GM10266 (cell line): ENCODE data around the gene STXBP1.

ENCODE experiments used
- DNase-seq: peaks from one replicate; pipeline ENCODE4 v3.0.0; 2012; ENCODE audit errors: extremely low spot score
- TF ChIP-seq, protein P1 (sequence below): IDR thresholded peaks from 2 replicates; pipeline ENCODE4 v1.5.1; 2012; ENCODE audit warnings: mild to moderate bottlenecking, low read depth; ENCODE audit not compliant: control insufficient read depth, insufficient read depth; ENCODE audit errors: missing control alignments

The STXBP1 gene

DNA sequence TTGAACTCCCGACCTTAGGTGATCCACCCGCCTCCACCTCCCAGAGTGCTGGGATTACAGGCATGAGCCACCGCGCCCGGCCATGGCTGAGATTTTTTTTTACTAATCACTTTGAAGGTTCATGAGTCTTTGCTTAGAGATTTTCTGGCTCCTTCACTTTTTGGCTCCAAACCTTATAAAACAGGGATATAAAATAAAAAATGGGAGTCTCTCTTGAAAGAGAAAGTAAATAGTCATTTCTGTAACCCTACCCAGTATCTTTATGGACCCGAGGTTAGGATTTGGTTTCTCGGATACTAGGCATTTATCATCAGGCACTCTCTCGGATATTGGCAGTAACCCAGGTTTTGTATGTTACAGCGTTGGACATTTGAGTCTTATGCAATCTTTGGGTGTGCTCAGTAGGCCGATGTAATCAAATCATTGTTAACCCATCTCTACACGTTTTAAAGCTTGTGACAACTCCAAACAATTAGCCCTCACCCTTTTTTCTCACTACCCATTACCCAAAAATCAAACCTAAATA is 25.3 kb downstream of the STXBP1 start:
- TF ChIP-seq, protein P1, sequence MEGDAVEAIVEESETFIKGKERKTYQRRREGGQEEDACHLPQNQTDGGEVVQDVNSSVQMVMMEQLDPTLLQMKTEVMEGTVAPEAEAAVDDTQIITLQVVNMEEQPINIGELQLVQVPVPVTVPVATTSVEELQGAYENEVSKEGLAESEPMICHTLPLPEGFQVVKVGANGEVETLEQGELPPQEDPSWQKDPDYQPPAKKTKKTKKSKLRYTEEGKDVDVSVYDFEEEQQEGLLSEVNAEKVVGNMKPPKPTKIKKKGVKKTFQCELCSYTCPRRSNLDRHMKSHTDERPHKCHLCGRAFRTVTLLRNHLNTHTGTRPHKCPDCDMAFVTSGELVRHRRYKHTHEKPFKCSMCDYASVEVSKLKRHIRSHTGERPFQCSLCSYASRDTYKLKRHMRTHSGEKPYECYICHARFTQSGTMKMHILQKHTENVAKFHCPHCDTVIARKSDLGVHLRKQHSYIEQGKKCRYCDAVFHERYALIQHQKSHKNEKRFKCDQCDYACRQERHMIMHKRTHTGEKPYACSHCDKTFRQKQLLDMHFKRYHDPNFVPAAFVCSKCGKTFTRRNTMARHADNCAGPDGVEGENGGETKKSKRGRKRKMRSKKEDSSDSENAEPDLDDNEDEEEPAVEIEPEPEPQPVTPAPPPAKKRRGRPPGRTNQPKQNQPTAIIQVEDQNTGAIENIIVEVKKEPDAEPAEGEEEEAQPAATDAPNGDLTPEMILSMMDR = no peak
- no peak for DNase-seq

DNA sequence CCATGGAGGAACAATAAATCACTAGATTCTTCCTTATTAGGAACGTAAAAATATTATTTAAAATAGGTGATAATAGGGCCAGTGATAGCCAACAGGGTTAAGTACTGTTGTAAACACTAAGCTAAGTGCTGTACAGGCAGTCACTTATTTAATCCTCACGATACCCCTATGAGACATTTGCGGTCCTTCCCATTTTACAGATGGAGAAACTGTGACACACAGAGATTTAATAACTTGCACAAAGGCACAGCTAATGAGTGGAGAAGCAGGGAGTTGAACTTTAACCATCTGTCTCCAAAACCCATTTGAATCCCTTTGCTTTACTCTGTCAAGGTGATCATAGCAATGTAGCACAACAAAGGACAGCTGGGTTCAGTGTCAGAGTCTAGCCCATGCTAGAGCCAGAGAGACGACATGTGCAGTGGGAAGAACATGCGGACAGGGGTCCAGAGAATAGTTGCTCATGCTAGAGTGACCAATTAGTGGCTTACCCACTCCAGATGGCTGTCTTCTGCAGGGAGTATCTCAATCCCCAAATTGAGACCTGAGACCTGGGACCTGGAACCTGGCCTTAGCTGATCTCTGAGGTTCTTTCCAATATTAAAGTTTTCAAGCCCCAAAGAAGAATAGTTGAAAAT is 28.9 kb downstream of the STXBP1 start:
- TF ChIP-seq, protein P1 = no peak
- DNase-seq = no peak

DNA sequence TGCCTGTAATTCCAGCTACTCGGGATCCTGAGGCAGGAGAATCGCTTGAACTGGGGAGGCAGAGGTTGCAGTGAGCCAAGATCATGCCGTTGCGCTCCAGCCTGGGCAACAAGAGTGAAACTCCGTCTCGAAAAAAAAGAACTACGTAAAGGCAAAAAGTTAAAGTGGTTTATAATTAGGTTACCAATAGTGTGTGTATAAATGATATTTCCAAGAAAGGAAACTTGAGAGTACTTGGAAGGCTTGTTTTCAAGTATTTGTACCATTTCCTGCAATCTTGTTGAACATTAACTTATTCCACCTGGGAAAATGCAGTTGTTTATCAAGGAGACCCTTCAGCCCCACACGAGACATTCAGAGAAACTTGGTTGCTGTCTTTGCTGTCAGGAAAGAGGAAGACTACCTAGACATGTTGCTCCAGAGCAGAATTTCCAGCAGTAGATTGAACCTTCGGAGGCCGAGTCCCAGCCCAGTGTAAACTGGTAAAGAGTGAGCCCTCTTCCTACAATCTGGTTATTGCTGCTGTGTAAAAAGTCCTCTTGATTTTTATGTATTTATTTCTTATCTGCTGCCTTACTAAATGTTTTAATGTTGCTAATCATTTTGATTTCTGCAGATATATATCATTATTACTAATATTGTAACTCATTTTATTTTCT is 30.1 kb downstream of the STXBP1 start:
- TF ChIP-seq, protein P1 = no peak
- no peak for DNase-seq

DNA sequence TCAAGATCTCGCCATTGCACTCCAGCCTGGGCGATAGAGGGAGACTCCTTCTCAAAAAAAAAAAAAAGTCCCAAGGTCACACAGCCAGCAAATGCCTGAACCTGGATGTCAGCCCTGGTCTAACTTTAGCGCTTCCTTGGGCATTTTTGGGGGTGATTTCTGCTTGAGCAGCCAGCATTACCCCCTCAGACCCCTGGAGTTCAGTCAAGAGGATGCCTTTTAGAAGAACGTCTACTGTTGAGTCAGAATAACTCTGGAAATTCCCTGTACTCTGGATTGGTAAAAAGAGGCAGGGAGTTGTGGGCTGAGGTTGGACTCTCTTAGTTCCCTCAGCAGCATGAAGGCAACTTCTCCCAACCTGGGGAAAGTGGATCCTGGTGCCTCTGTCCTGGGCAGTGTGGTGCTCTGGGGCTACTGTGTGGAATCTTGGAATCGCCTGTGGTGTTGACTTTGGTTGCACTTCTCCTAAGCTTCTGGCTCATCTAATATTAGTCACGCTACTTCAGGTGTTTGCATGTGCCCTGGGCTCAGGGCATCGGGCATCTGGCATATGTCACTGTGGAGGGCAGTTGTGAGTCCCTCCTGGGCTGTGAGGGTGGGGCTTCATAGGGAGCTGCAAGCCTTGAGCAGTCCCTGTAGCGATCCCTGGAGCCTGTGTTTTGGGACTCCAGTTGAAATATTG is 32.2 kb downstream of the STXBP1 start:
- TF ChIP-seq, protein P1 = no peak
- no peak for DNase-seq

DNA sequence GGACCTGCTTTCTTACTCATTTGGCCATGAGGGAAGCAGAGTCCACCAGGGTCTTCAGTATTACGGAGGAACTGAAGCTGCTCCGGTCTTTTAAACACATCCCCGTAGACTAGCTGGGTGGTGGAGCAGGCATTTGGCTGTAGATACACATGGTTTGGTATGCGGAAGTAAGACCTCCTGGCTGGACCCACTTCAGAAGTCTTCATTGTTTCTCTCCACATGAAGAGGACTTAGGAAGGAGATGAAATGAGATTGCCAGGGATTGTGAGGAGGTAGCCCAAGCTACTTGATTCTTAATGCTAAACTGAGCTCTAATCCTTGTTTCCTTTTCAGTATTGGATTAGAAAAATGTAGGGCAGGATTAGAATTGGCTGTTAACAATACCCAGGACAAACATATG is 32.9 kb downstream of the STXBP1 start:
- DNase-seq = no peak
- TF ChIP-seq, protein P1 = no peak

DNA sequence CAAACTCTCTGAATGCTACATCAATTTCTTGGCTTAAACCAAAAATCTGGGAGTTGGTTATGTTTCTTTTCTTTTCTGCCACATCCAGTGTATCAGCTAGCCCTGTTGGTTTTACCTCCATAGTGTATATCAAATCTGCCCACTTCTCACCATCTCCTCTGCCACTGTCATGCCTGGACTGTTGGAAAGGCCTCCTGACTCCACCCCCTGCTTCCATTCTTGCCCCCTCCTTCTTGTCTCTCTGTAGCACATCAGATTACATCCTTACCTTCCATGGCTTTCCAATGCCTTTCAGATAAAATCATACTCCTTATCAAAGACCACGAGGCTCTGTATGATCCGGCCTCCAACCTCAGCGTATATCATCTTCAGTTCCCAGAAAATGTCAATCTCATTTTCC is 35.4 kb downstream of the STXBP1 start:
- no peak for DNase-seq
- TF ChIP-seq, protein P1 = no peak

DNA sequence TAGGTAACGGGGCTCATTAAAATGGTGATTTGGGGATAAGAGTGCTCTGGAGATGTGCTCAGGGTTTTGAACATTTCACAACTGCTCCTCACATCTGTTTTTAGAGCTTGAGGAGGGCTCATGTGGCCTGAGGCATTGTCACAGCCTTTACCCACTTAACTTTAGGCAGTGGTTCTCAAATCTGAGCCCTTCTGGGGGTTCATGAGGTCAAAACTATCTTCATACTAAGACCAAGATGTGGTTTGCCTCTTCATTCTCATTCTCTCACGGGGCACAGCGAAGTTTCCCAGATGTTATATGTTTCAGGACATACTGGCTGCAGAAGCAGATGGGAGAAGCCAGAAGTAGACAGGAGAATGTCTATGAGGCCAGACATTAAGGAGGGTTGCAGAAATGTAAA is 38.4 kb downstream of the STXBP1 start:
- DNase-seq = no peak
- TF ChIP-seq, protein P1 = no peak
